Measurements from ENCODE around the gene CAPN7. TPM values are rescaled to one million over a fixed set of nuclear protein-coding genes. Genes with fewer than 3 reads are reported as not detected.

The CAPN7 gene
- total RNA-seq, 1 experiment from 2014 or later, result 27.7 TPM

DNA sequence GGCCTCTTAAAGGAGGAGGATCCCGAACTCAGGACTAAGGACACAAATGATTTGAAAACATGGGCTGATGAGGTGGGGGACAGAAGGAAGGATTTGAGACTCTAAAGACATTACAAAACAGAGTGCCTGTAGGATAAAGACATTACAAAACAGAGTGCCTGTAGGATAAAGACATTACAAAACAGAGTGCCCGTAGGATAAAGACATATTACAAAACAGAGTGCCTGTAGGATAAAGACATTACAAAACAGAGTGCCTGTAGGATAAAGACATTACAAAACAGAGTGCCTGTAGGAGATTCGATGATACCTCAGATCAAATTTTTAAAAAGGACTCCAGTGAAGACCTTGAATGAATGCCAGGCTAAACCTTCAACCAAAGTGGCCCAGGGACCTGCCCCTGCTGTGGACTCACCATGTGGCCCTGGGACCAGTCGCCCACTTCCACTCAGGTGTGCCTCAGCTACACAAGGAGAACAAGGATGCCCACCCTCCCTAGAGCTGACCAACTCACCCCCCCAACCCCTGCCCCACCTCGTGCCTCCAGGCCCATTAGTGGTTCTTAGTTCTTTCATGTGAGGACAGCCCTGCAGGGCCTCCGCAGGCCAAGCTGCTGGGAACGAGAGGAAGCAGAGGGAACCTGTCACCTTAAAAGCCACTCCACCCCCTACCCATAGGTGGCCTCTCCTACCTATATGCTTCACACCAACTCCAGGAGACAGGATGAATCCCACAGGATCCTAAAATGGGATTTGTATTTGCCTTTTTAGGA lies 66.6 kb downstream of the CAPN7 start:
- DNase-seq (ENCODE audit: low read depth, low spot score) (no peak), ATAC-seq (no peak)
- TF ChIP-seq EZH2phosphoT487 (IDR thresholded peaks at IDR 0.05; ENCODE audit: borderline replicate concordance) (no peak), CEBPB (IDR thresholded peaks at IDR 0.05; ENCODE audit: low read depth) (no peak), ELF1 (IDR thresholded peaks at IDR 0.05; ENCODE audit: borderline replicate concordance, low read depth) (no peak), EGR1 (IDR thresholded peaks at IDR 0.05; ENCODE audit: low read depth) (no peak), SP1 (IDR thresholded peaks at IDR 0.05; ENCODE audit: low read depth) (no peak), ZFX (IDR thresholded peaks at IDR 0.05) (no peak), SRF (IDR thresholded peaks at IDR 0.05; ENCODE audit: low read depth) (no peak), RAD21 (IDR thresholded peaks at IDR 0.05; ENCODE audit: low read depth) (peak; percentile 29; the same call in 1 of the 2 replicates), TCF7L2 (IDR thresholded peaks at IDR 0.05; ENCODE audit: borderline replicate concordance, extremely low read depth, insufficient read depth, insufficient read length) (no peak), YY1 (IDR thresholded peaks at IDR 0.05; ENCODE audit: extremely low read depth, insufficient replicate concordance, low read depth, low read length) (no peak)
- TF ChIP-seq, protein P1, sequence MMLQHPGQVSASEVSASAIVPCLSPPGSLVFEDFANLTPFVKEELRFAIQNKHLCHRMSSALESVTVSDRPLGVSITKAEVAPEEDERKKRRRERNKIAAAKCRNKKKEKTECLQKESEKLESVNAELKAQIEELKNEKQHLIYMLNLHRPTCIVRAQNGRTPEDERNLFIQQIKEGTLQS (IDR thresholded peaks at IDR 0.05), result no peak
- TF ChIP-seq, protein P2, sequence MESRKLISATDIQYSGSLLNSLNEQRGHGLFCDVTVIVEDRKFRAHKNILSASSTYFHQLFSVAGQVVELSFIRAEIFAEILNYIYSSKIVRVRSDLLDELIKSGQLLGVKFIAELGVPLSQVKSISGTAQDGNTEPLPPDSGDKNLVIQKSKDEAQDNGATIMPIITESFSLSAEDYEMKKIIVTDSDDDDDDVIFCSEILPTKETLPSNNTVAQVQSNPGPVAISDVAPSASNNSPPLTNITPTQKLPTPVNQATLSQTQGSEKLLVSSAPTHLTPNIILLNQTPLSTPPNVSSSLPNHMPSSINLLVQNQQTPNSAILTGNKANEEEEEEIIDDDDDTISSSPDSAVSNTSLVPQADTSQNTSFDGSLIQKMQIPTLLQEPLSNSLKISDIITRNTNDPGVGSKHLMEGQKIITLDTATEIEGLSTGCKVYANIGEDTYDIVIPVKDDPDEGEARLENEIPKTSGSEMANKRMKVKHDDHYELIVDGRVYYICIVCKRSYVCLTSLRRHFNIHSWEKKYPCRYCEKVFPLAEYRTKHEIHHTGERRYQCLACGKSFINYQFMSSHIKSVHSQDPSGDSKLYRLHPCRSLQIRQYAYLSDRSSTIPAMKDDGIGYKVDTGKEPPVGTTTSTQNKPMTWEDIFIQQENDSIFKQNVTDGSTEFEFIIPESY (IDR thresholded peaks at IDR 0.05; ENCODE audit: extremely low read depth, insufficient replicate concordance, low read length), result no peak
- TF ChIP-seq, protein P3, sequence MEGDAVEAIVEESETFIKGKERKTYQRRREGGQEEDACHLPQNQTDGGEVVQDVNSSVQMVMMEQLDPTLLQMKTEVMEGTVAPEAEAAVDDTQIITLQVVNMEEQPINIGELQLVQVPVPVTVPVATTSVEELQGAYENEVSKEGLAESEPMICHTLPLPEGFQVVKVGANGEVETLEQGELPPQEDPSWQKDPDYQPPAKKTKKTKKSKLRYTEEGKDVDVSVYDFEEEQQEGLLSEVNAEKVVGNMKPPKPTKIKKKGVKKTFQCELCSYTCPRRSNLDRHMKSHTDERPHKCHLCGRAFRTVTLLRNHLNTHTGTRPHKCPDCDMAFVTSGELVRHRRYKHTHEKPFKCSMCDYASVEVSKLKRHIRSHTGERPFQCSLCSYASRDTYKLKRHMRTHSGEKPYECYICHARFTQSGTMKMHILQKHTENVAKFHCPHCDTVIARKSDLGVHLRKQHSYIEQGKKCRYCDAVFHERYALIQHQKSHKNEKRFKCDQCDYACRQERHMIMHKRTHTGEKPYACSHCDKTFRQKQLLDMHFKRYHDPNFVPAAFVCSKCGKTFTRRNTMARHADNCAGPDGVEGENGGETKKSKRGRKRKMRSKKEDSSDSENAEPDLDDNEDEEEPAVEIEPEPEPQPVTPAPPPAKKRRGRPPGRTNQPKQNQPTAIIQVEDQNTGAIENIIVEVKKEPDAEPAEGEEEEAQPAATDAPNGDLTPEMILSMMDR (IDR thresholded peaks at IDR 0.05 in 2 of 3, conservative IDR thresholded peaks at IDR 0.05 in 1 of 3; ENCODE audit: borderline replicate concordance in 1 of 3, insufficient read depth in 1 of 3, low read depth in 2 of 3, low read length in 2 of 3), result peak in 2 of 3 experiments; percentile 3 to 28; a peak in 1 of 6 replicates
- TF ChIP-seq, protein P4, sequence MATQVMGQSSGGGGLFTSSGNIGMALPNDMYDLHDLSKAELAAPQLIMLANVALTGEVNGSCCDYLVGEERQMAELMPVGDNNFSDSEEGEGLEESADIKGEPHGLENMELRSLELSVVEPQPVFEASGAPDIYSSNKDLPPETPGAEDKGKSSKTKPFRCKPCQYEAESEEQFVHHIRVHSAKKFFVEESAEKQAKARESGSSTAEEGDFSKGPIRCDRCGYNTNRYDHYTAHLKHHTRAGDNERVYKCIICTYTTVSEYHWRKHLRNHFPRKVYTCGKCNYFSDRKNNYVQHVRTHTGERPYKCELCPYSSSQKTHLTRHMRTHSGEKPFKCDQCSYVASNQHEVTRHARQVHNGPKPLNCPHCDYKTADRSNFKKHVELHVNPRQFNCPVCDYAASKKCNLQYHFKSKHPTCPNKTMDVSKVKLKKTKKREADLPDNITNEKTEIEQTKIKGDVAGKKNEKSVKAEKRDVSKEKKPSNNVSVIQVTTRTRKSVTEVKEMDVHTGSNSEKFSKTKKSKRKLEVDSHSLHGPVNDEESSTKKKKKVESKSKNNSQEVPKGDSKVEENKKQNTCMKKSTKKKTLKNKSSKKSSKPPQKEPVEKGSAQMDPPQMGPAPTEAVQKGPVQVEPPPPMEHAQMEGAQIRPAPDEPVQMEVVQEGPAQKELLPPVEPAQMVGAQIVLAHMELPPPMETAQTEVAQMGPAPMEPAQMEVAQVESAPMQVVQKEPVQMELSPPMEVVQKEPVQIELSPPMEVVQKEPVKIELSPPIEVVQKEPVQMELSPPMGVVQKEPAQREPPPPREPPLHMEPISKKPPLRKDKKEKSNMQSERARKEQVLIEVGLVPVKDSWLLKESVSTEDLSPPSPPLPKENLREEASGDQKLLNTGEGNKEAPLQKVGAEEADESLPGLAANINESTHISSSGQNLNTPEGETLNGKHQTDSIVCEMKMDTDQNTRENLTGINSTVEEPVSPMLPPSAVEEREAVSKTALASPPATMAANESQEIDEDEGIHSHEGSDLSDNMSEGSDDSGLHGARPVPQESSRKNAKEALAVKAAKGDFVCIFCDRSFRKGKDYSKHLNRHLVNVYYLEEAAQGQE (IDR thresholded peaks at IDR 0.05; ENCODE audit: low read depth), result no peak
- ChIA-PET POLR2A (no interaction called here), CTCF (no interaction called here), RAD21 (ENCODE audit: low non-redundant PET in 1 of 2, low total read pairs in 2 of 2, uncharacterized antibody in 2 of 2, unreplicated experiment in 2 of 2) (no interaction called here)
- Histone ChIP-seq H2AFZ (ENCODE audit: low read depth, low read length, poor library complexity, severe bottlenecking) (no peak overlapping the region), H3K27me3 (ENCODE audit: insufficient read depth, low read length) (no peaks in the 10 kb centered on the region), H3K4me1 (ENCODE audit: control insufficient read depth in 1 of 2, insufficient read depth in 2 of 2, low read length in 2 of 2) (peaks cover 13 to 29% of the 10 kb centered on the region in 2 experiments), H4K20me1 (ENCODE audit: insufficient read depth) (no peaks in the 10 kb centered on the region), H3K27ac (ENCODE audit: low read depth, low read length) (no peak overlapping the region), H3K9me2 (ENCODE audit: insufficient read depth) (no peaks in the 10 kb centered on the region), H3K36me3 (ENCODE audit: control insufficient read depth in 1 of 2, insufficient read depth in 2 of 2, low read length in 2 of 2) (no peaks in the 10 kb centered on the region), H3K4me2 (ENCODE audit: low read length) (no peak overlapping the region), H3K9ac (ENCODE audit: low read length) (no peak overlapping the region), H3K79me2 (ENCODE audit: insufficient read depth, low read length) (peaks cover 5% of the 10 kb centered on the region; the same call in 1 of the 2 replicates), H3K9me3 (ENCODE audit: control insufficient read depth in 1 of 2, insufficient read depth in 1 of 2, low read depth in 1 of 2, low read length in 2 of 2) (no peaks in the 10 kb centered on the region), H3K4me3 (replicated peaks in 1 of 2; ENCODE audit: low read depth in 1 of 2, low read length in 2 of 2) (no peak overlapping the region)
- BruUV-seq (replicated peaks), result no TSS peak
- intact Hi-C loops (cut with micrococcal nuclease), result no loop called here
